Neural progenitor cell (in vitro differentiated cells): ENCODE data around the gene ZFYVE9. TPM values are rescaled to one million over a fixed set of nuclear protein-coding genes. Genes with fewer than 3 reads are reported as not detected.

Experiments used
- DNase-seq: peaks from one replicate; pipeline ENCODE4 v3.0.0-alpha.2; 2016; ENCODE audit warnings: low spot score
- H2AFZ ChIP-seq: fragments of 200-600 bp; sonication (generic); replicated peaks from 2 replicates; pipeline ENCODE4 v1.6.1; 2016; ENCODE audit warnings: antibody characterized with exemption
- H3F3A ChIP-seq: fragments of 200-600 bp; sonication (generic); 2 replicates; pipeline ENCODE4 v1.6.1; 2016; ENCODE audit warnings: antibody characterized with exemption, low read depth
- H3K27ac ChIP-seq: fragments of 200-600 bp; sonication (generic); 2 replicates; pipeline ENCODE4 v1.5.1; 2016; ENCODE audit warnings: mild to moderate bottlenecking
- H3K27me3 ChIP-seq: fragments of 200-600 bp; sonication (generic); 2 replicates; pipeline ENCODE4 v1.6.1; 2016; ENCODE audit warnings: mild to moderate bottlenecking, moderate library complexity
- H3K36me3 ChIP-seq: fragments of 200-600 bp; sonication (generic); 2 replicates; pipeline ENCODE4 v1.5.1; 2016
- H3K4me1 ChIP-seq: fragments of 200-600 bp; sonication (generic); 2 replicates; pipeline ENCODE4 v1.6.1; 2016; ENCODE audit warnings: mixed run types
- H3K4me2 ChIP-seq: fragments of 200-600 bp; sonication (generic); 2 replicates; pipeline ENCODE4 v1.6.1; 2016
- H3K4me3 ChIP-seq: fragments of 200-600 bp; sonication (generic); 2 replicates; pipeline ENCODE4 v1.5.1; 2016
- H3K79me2 ChIP-seq: fragments of 200-600 bp; sonication (generic); 2 replicates; pipeline ENCODE4 v1.6.1; 2016; ENCODE audit warnings: low read depth
- H3K9ac ChIP-seq: fragments of 200-600 bp; sonication (generic); 2 replicates; pipeline ENCODE4 v1.6.1; 2016
- H3K9me3 ChIP-seq: fragments of 200-600 bp; sonication (generic); 2 replicates; pipeline ENCODE4 v1.5.1; 2016; ENCODE audit warnings: low read depth
- H4K20me1 ChIP-seq: fragments of 200-600 bp; sonication (generic); 2 replicates; pipeline ENCODE4 v1.6.1; 2016; ENCODE audit warnings: low read depth
- H3K27ac Mint-ChIP-seq: 3 replicates; pipeline ENCODE4 v1.8.0; 2021; ENCODE audit warnings: mixed read lengths
- H3K27me3 Mint-ChIP-seq: 2 replicates; pipeline ENCODE4 v1.8.0; 2022; ENCODE audit warnings: low read depth, mild to moderate bottlenecking, inconsistent platforms, moderate library complexity, mixed read lengths; ENCODE audit not compliant: insufficient read depth
- H3K36me3 Mint-ChIP-seq: 3 replicates; pipeline ENCODE4 v1.8.0; 2021; ENCODE audit warnings: mixed read lengths
- H3K4me1 Mint-ChIP-seq: 3 replicates; pipeline ENCODE4 v1.8.0; 2021; ENCODE audit warnings: mixed read lengths
- H3K4me3 Mint-ChIP-seq: 3 replicates; pipeline ENCODE4 v1.8.0; 2021; ENCODE audit warnings: mild to moderate bottlenecking, moderate library complexity, mixed read lengths
- H3K9me3 Mint-ChIP-seq: 3 replicates; pipeline ENCODE4 v1.8.0; 2020; ENCODE audit warnings: mixed read lengths
- CTCF ChIP-seq: fragments of 200-600 bp; sonication (generic); IDR thresholded peaks from 2 replicates; pipeline ENCODE4 v1.5.1; 2017; ENCODE audit warnings: antibody characterized with exemption, mild to moderate bottlenecking
- EZH2 ChIP-seq: fragments of 200-600 bp; sonication (generic); IDR thresholded peaks from 2 replicates; pipeline ENCODE4 v1.6.1; 2017; ENCODE audit warnings: antibody characterized with exemption, mild to moderate bottlenecking, moderate library complexity
- EZH2phosphoT487 ChIP-seq: fragments of 200-600 bp; sonication (generic); IDR thresholded peaks from 2 replicates; pipeline ENCODE4 v1.6.1; 2017; ENCODE audit warnings: antibody characterized with exemption
- total RNA-seq: library from RNA; depleted of rRNA; stranded (reverse); fragments of >200 nt; gene quantifications from 2 replicates; pipeline ENCODE4 v1.2.3, GENCODE V29; 2015; ENCODE audit warnings: low replicate concordance

The ZFYVE9 gene
- total RNA-seq, 1 donor from 2014 or later = 42.7 TPM

GRCh38 chr1:52323731-52324130 is 181.8 kb downstream of the ZFYVE9 start:
- Histone ChIP-seq H3K4me2 (no peak overlapping the region), H3K36me3 (no peaks in the 10 kb centered on the region), H3K27ac (no peak overlapping the region), H3K79me2 (no peaks in the 10 kb centered on the region), H2AFZ (no peak overlapping the region), H3F3A (no peaks in the 10 kb centered on the region), H3K4me1 (no peaks in the 10 kb centered on the region), H4K20me1 (no peaks in the 10 kb centered on the region), H3K27me3 (no peaks in the 10 kb centered on the region), H3K9me3 (no peaks in the 10 kb centered on the region), H3K9ac (no peak overlapping the region), H3K4me3 (no peak overlapping the region)
- Mint-ChIP-seq H3K27ac (no peak overlapping the region), H3K4me1 (no peaks in the 10 kb centered on the region), H3K36me3 (peaks cover 12% of the 10 kb centered on the region), H3K4me3 (no peak overlapping the region), H3K27me3 (no peaks in the 10 kb centered on the region), H3K9me3 (no peaks in the 10 kb centered on the region)
- TF ChIP-seq CTCF (no peak), EZH2 (no peak), EZH2phosphoT487 (no peak)
- DNase-seq = no peak

GRCh38 chr1:52325786-52326185 is 183.9 kb downstream of the ZFYVE9 start:
- H3K4me3 ChIP-seq = no peak overlapping the region
- H3K9me3 ChIP-seq = no peaks in the 10 kb centered on the region
- H3K9ac ChIP-seq = no peak overlapping the region
- Mint-ChIP-seq H3K4me3 (no peak overlapping the region), H3K36me3 (peaks cover 12% of the 10 kb centered on the region), H3K27ac (no peak overlapping the region), H3K9me3 (no peaks in the 10 kb centered on the region), H3K27me3 (peaks cover 2% of the 10 kb centered on the region), H3K4me1 (no peaks in the 10 kb centered on the region)
- H3K36me3 ChIP-seq = no peaks in the 10 kb centered on the region
- DNase-seq = no peak
- no peaks in the 10 kb centered on the region for H3K4me1 ChIP-seq
- H3K27me3 ChIP-seq = no peaks in the 10 kb centered on the region
- H3F3A ChIP-seq = no peaks in the 10 kb centered on the region
- no peak overlapping the region for H2AFZ ChIP-seq
- no peak overlapping the region for H3K4me2 ChIP-seq
- no peaks in the 10 kb centered on the region for H3K79me2 ChIP-seq
- H3K27ac ChIP-seq = no peak overlapping the region
- H4K20me1 ChIP-seq = no peaks in the 10 kb centered on the region
- no peak for TF ChIP-seq CTCF
- no peak for TF ChIP-seq EZH2phosphoT487
- TF ChIP-seq EZH2 = no peak

- H3K27ac ChIP-seq = no peak overlapping the region
- no peaks in the 10 kb centered on the region for H3K27me3 ChIP-seq
- H3K4me1 ChIP-seq = no peaks in the 10 kb centered on the region
- no peak overlapping the region for H3K9ac ChIP-seq
- no peaks in the 10 kb centered on the region for H3K9me3 ChIP-seq
- H3K36me3 Mint-ChIP-seq = peaks cover 7% of the 10 kb centered on the region
- H3K79me2 ChIP-seq = no peaks in the 10 kb centered on the region
- no peak overlapping the region for H3K4me2 ChIP-seq
- H3K4me3 ChIP-seq = no peak overlapping the region
- H3K4me1 Mint-ChIP-seq = no peaks in the 10 kb centered on the region
- H3K4me3 Mint-ChIP-seq = no peak overlapping the region
- no peak overlapping the region for H3K27ac Mint-ChIP-seq
- TF ChIP-seq EZH2phosphoT487 (no peak), EZH2 (no peak), CTCF (no peak)
- H4K20me1 ChIP-seq = no peaks in the 10 kb centered on the region
- peaks cover 2% of the 10 kb centered on the region for H3K27me3 Mint-ChIP-seq
- no peak overlapping the region for H2AFZ ChIP-seq
- no peak for DNase-seq
- H3K9me3 Mint-ChIP-seq = no peaks in the 10 kb centered on the region
- no peaks in the 10 kb centered on the region for H3K36me3 ChIP-seq
- H3F3A ChIP-seq = no peaks in the 10 kb centered on the region
These were observed 186.7 kb downstream of the ZFYVE9 start for GRCh38 chr1:52328615-52329014.
